IMR-90 (cell line): Measurements from ENCODE around the gene CYP4F22. TPM values are rescaled to one million over a fixed set of nuclear protein-coding genes. Genes with fewer than 3 reads are reported as not detected.

ENCODE experiments used
- ATAC-seq: fragments of 200-7000 bp; cut with Tn5 transposase; 2 replicates; pipeline ENCODE4 v1.9.1; 2020; ENCODE audit warnings: low read depth, mild to moderate bottlenecking, moderate library complexity
- BruUV-seq: library from RNA; stranded (reverse); fragments of 400-500 nt; replicated peaks from 2 replicates; lab custom pipeline; 2021; lab: Mats Ljungman, UMichigan
- CTCF ChIA-PET: fragments of 300-600 bp; formaldehyde crosslinking; extraction: SDS; loops from one replicate; lab custom pipeline; 2021; ENCODE audit warnings: antibody characterized with exemption; lab: Yijun Ruan, JAX
- POLR2A ChIA-PET: fragments of 300-600 bp; sonication (Branson Sonifier 250); formaldehyde crosslinking; loops from one replicate; lab custom pipeline; 2022; ENCODE audit warnings: antibody characterized with exemption; ENCODE audit not compliant: unreplicated experiment; lab: Charles Lee
- DNase-seq: peaks from one replicate; pipeline ENCODE4 v3.0.0; 2013
- H2AFZ ChIP-seq: replicated peaks from 2 replicates; pipeline ENCODE3; 2013; ENCODE audit warnings: low read length, mild to moderate bottlenecking; ENCODE audit not compliant: poor library complexity
- H2AK5ac ChIP-seq: 2 replicates; pipeline ENCODE4 v1.6.1; 2013; ENCODE audit warnings: low read depth, low read length, inconsistent platforms
- H2AK9ac ChIP-seq: replicated peaks from 2 replicates; pipeline ENCODE3; 2013; ENCODE audit warnings: mild to moderate bottlenecking, low read depth, low read length, moderate library complexity; ENCODE audit not compliant: poor library complexity
- H2BK120ac ChIP-seq: 2 replicates; pipeline ENCODE4 v1.6.1; 2013; ENCODE audit warnings: low read depth, low read length, inconsistent platforms
- H2BK15ac ChIP-seq: 3 replicates; pipeline ENCODE4 v1.6.1; 2013; ENCODE audit warnings: low read depth, low read length, inconsistent platforms
- H2BK20ac ChIP-seq: 2 replicates; pipeline ENCODE4 v1.6.1; 2013; ENCODE audit warnings: low read depth, mild to moderate bottlenecking, inconsistent platforms, low read length, moderate library complexity
- H2BK5ac ChIP-seq: 2 replicates; pipeline ENCODE4 v1.6.1; 2013; ENCODE audit warnings: mild to moderate bottlenecking, low read depth, low read length, inconsistent platforms; ENCODE audit not compliant: poor library complexity, severe bottlenecking
- H3K14ac ChIP-seq: replicated peaks from 2 replicates; pipeline ENCODE4 v1.6.1; 2013; ENCODE audit warnings: low read depth, low read length, inconsistent platforms
- H3K18ac ChIP-seq: 2 replicates; pipeline ENCODE4 v1.6.1; 2013; ENCODE audit warnings: low read depth, low read length, control low read depth
- H3K23ac ChIP-seq: 2 replicates; pipeline ENCODE4 v1.6.1; 2013; ENCODE audit warnings: low read depth, low read length, inconsistent platforms
- H3K27ac ChIP-seq: 2 replicates; pipeline ENCODE4 v1.5.1; 2013; ENCODE audit warnings: mild to moderate bottlenecking, control low read depth, low read length; ENCODE audit not compliant: insufficient read depth
- H3K27me3 ChIP-seq: 2 replicates; pipeline ENCODE4 v1.6.1; 2013; ENCODE audit warnings: low read length; ENCODE audit not compliant: control insufficient read depth, insufficient read depth
- H3K36me3 ChIP-seq: 2 replicates; pipeline ENCODE4 v1.6.1; 2013; ENCODE audit warnings: low read length, mixed read lengths; ENCODE audit not compliant: control insufficient read depth, insufficient read depth
- H3K4ac ChIP-seq: 2 replicates; pipeline ENCODE4 v1.6.1; 2013; ENCODE audit warnings: low read depth, low read length, inconsistent platforms
- H3K4me1 ChIP-seq: 2 replicates; pipeline ENCODE4 v1.6.1; 2013; ENCODE audit warnings: low read length, mixed read lengths; ENCODE audit not compliant: control insufficient read depth, insufficient read depth
- H3K4me2 ChIP-seq: 2 replicates; pipeline ENCODE4 v1.6.1; 2013; ENCODE audit warnings: low read depth, mild to moderate bottlenecking, control low read depth, low read length, moderate library complexity
- H3K4me3 ChIP-seq: 2 replicates; pipeline ENCODE4 v1.5.1; 2013; ENCODE audit warnings: low read depth, mild to moderate bottlenecking, control low read depth, low read length, moderate library complexity; ENCODE audit not compliant: insufficient read depth
- H3K56ac ChIP-seq: 2 replicates; pipeline ENCODE4 v1.6.1; 2013; ENCODE audit warnings: low read length, inconsistent platforms; ENCODE audit not compliant: insufficient read depth; ENCODE audit errors: extremely low read depth
- H3K79me1 ChIP-seq, 2 experiments: 2 replicates each; pipeline ENCODE4 v1.6.1; 2013; ENCODE audit warnings: low read length in 2 of 2, inconsistent platforms in 1 of 2, low read depth in 1 of 2
- H3K9ac ChIP-seq: 2 replicates; pipeline ENCODE4 v1.6.1; 2013; ENCODE audit warnings: low read depth, low read length, control low read depth
- H3K9me1 ChIP-seq: 2 replicates; pipeline ENCODE4 v1.6.1; 2013; ENCODE audit warnings: low read length, inconsistent platforms; ENCODE audit not compliant: insufficient read depth
- H3K9me3 ChIP-seq: 2 replicates; pipeline ENCODE4 v1.6.1; 2013; ENCODE audit warnings: low read length; ENCODE audit not compliant: control insufficient read depth, insufficient read depth
- H4K20me1 ChIP-seq: 2 replicates; pipeline ENCODE4 v1.6.1; 2013; ENCODE audit warnings: low read length, inconsistent platforms; ENCODE audit not compliant: insufficient read depth
- H4K5ac ChIP-seq: 2 replicates; pipeline ENCODE4 v1.6.1; 2013; ENCODE audit warnings: mild to moderate bottlenecking, low read depth, low read length, control low read depth
- H4K8ac ChIP-seq, 2 experiments: 2 replicates each; pipeline ENCODE4 v1.6.1; 2013; ENCODE audit warnings: low read depth in 2 of 2, low read length in 2 of 2, control low read depth in 1 of 2, inconsistent platforms in 1 of 2
- H4K91ac ChIP-seq: 2 replicates; pipeline ENCODE4 v1.6.1; 2013; ENCODE audit warnings: low read depth, low read length, inconsistent platforms; ENCODE audit not compliant: insufficient read depth
- BHLHE40 ChIP-seq: fragments of 150-350 bp; IDR thresholded peaks from 2 replicates; pipeline ENCODE4 v1.6.1; 2016; ENCODE audit warnings: mild to moderate bottlenecking, low read depth, low read length
- CEBPB ChIP-seq: IDR thresholded peaks from 2 replicates; pipeline ENCODE4 v1.6.1; 2012; ENCODE audit warnings: low read depth, low read length, improper control_type of control experiment
- CHD1 ChIP-seq: IDR thresholded peaks from 2 replicates; pipeline ENCODE4 v1.6.1; 2012; ENCODE audit warnings: low read depth, low read length, improper control_type of control experiment
- ELK1 ChIP-seq: fragments of 150-350 bp; IDR thresholded peaks from 2 replicates; pipeline ENCODE4 v1.6.1; 2016; ENCODE audit warnings: low read depth, mild to moderate bottlenecking, low read length, moderate library complexity, borderline replicate concordance
- FOS ChIP-seq: fragments of 150-350 bp; IDR thresholded peaks from 2 replicates; pipeline ENCODE4 v1.6.1; 2016; ENCODE audit warnings: low read depth, low read length
- MAFK ChIP-seq: IDR thresholded peaks from 2 replicates; pipeline ENCODE4 v1.6.1; 2012; ENCODE audit warnings: low read depth, low read length, improper control_type of control experiment
- MAZ ChIP-seq: IDR thresholded peaks from 2 replicates; pipeline ENCODE4 v1.6.1; 2012; ENCODE audit warnings: low read depth, mild to moderate bottlenecking, low read length, improper control_type of control experiment, moderate library complexity, borderline replicate concordance
- MXI1 ChIP-seq: IDR thresholded peaks from 2 replicates; pipeline ENCODE4 v1.6.1; 2012; ENCODE audit warnings: low read depth, mild to moderate bottlenecking, low read length, moderate library complexity, borderline replicate concordance
- NFE2L2 ChIP-seq: fragments of 150-350 bp; IDR thresholded peaks from 2 replicates; pipeline ENCODE4 v1.6.1; 2016; ENCODE audit warnings: low read depth, mild to moderate bottlenecking, low read length
- POLR2A ChIP-seq: IDR thresholded peaks from 2 replicates; pipeline ENCODE4 v1.6.1; 2012; ENCODE audit warnings: mild to moderate bottlenecking, low read depth, low read length
- RAD21 ChIP-seq: IDR thresholded peaks from 2 replicates; pipeline ENCODE4 v1.6.1; 2012; ENCODE audit warnings: low read length, improper control_type of control experiment
- RCOR1 ChIP-seq: IDR thresholded peaks from 2 replicates; pipeline ENCODE4 v1.6.1; 2012; ENCODE audit warnings: mild to moderate bottlenecking, low read length, improper control_type of control experiment; ENCODE audit not compliant: insufficient replicate concordance
- RFX5 ChIP-seq: IDR thresholded peaks from 2 replicates; pipeline ENCODE4 v1.8.0; 2012; ENCODE audit warnings: low read depth, mild to moderate bottlenecking, low read length, moderate library complexity
- SMC3 ChIP-seq: fragments of 150-350 bp; IDR thresholded peaks from 2 replicates; pipeline ENCODE4 v1.6.1; 2016; ENCODE audit warnings: low read depth, mild to moderate bottlenecking, antibody characterized with exemption, low read length, moderate library complexity
- WGBS, 2 experiments: methylation state at CpG; one replicate each; pipeline versions ENCODE4 v1.1.5 to v1.1.7; 2013; ENCODE audit warnings: missing lambda C conversion rate in 2 of 2; ENCODE audit not compliant: insufficient read length in 1 of 2; ENCODE audit errors: extremely low coverage in 2 of 2; 5-methylcytosine and 5-hydroxymethylcytosine counted together
- dilution Hi-C: fragments of 300-500 bp; cut with HindIII; formaldehyde crosslinking; loops from one replicate; pipeline ENCODE4 v1.14.3; 2018; ENCODE audit warnings: low sequenced_read_pairs; ENCODE audit not compliant: unreplicated experiment
- in situ Hi-C: fragments of 300-500 bp; cut with MboI; formaldehyde crosslinking; loops from 3 replicates; pipeline ENCODE4 v1.14.3; 2019; ENCODE audit warnings: low sequenced_read_pairs, inconsistent platforms, mixed read lengths
- intact Hi-C: fragments of 100-400 bp; cut with micrococcal nuclease; formaldehyde crosslinking; loops from 2 replicates; pipeline ENCODE4 v1.10.0; 2022
- polyA plus RNA-seq, 3 experiments: library from polyadenylated mRNA; depleted of rRNA; stranded (reverse); fragments of >200 nt; gene quantifications; 2 replicates each; pipeline ENCODE4 v1.2.3, GENCODE V29; 2012; ENCODE audit warnings: low replicate concordance in 1 of 3
- total RNA-seq: library from RNA; depleted of rRNA; stranded (reverse); fragments of >200 nt; gene quantifications from 2 replicates; pipeline ENCODE4 v1.2.3, GENCODE V29; 2012
- TF ChIP-seq, protein P1 (sequence below): fragments of 150-350 bp; IDR thresholded peaks from 2 replicates; pipeline ENCODE4 v1.6.1; 2017; ENCODE audit warnings: mild to moderate bottlenecking, antibody characterized with exemption, low read length, low read depth
- TF ChIP-seq, protein P2 (sequence below): conservative IDR thresholded peaks from 2 replicates; pipeline ENCODE4 v1.5.1; 2012; ENCODE audit warnings: mild to moderate bottlenecking, low read depth, low read length, improper control_type of control experiment

Gene CYP4F22
- total and polyA plus RNA-seq, 2 of the 4 experiments (the other 2 are of a cell fraction), result not detected

GRCh38 chr19:15495151-15495550 is 13.2 kb upstream of the CYP4F22 start:
- intact Hi-C loops, result no loop called here
- DNase-seq (no peak), ATAC-seq (no peak)
- Histone ChIP-seq H2AK9ac (no peak overlapping the region), H3K4ac (no peak overlapping the region), H3K4me3 (no peak overlapping the region), H3K9me1 (no peaks in the 10 kb centered on the region), H3K27me3 (no peaks in the 10 kb centered on the region), H2BK5ac (no peak overlapping the region), H2BK20ac (no peak overlapping the region), H4K20me1 (no peaks in the 10 kb centered on the region), H3K4me2 (no peak overlapping the region), H3K36me3 (no peaks in the 10 kb centered on the region), H4K8ac (no peak overlapping the region), H3K18ac (no peak overlapping the region), H4K91ac (no peak overlapping the region), H3K14ac (no peak overlapping the region), H3K56ac (no peak overlapping the region), H3K23ac (no peak overlapping the region), H3K27ac (no peak overlapping the region), H3K9me3 (no peaks in the 10 kb centered on the region), H3K4me1 (no peaks in the 10 kb centered on the region), H2AK5ac (no peak overlapping the region), H2BK120ac (no peak overlapping the region), H4K5ac (no peak overlapping the region), H3K79me1 (no peaks in the 10 kb centered on the region), H2BK15ac (no peak overlapping the region), H2AFZ (no peak overlapping the region), H3K9ac (no peak overlapping the region)
- TF ChIP-seq, protein P1, sequence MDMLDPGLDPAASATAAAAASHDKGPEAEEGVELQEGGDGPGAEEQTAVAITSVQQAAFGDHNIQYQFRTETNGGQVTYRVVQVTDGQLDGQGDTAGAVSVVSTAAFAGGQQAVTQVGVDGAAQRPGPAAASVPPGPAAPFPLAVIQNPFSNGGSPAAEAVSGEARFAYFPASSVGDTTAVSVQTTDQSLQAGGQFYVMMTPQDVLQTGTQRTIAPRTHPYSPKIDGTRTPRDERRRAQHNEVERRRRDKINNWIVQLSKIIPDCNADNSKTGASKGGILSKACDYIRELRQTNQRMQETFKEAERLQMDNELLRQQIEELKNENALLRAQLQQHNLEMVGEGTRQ, result no peak
- no peak for TF ChIP-seq MXI1
- TF ChIP-seq RCOR1, result no peak
- no peak for TF ChIP-seq NFE2L2
- TF ChIP-seq, protein P2, sequence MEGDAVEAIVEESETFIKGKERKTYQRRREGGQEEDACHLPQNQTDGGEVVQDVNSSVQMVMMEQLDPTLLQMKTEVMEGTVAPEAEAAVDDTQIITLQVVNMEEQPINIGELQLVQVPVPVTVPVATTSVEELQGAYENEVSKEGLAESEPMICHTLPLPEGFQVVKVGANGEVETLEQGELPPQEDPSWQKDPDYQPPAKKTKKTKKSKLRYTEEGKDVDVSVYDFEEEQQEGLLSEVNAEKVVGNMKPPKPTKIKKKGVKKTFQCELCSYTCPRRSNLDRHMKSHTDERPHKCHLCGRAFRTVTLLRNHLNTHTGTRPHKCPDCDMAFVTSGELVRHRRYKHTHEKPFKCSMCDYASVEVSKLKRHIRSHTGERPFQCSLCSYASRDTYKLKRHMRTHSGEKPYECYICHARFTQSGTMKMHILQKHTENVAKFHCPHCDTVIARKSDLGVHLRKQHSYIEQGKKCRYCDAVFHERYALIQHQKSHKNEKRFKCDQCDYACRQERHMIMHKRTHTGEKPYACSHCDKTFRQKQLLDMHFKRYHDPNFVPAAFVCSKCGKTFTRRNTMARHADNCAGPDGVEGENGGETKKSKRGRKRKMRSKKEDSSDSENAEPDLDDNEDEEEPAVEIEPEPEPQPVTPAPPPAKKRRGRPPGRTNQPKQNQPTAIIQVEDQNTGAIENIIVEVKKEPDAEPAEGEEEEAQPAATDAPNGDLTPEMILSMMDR, result no peak
- no peak for TF ChIP-seq FOS
- TF ChIP-seq BHLHE40, result no peak
- TF ChIP-seq MAZ, result no peak
- no peak for TF ChIP-seq POLR2A
- no peak for TF ChIP-seq CEBPB
- TF ChIP-seq ELK1, result no peak
- no peak for TF ChIP-seq RFX5
- TF ChIP-seq RAD21, result no peak
- TF ChIP-seq SMC3, result no peak
- no peak for TF ChIP-seq CHD1
- TF ChIP-seq MAFK, result no peak
- dilution Hi-C loops, result no loop called here
- CTCF ChIA-PET, result no interaction called here
- in situ Hi-C loops, result no loop called here
- no TSS peak for BruUV-seq
- no CpG with 5 or more reads among the region's 1 CpG for WGBS, 2 experiments
- POLR2A ChIA-PET, result no interaction called here
